Naive B cell (primary cell): ENCODE results near the gene GAST. TPM values are rescaled to one million over a fixed set of nuclear protein-coding genes. Genes with fewer than 3 reads are reported as not detected.
"Not testable (repeated sequence)": the region's sequence is repeated elsewhere in the genome, so short reads cannot be mapped to it uniquely, and the experiment has no call there.

Experiments used
- ATAC-seq, 2 donors: fragments of 150-1000 bp; cut with Tn5 transposase; 2 replicates each; pipeline ENCODE4 v1.10.0; 2021; ENCODE audit warnings: low read depth in 2 of 2, mild to moderate bottlenecking in 2 of 2, moderate library complexity in 2 of 2
- DNase-seq: peaks from one replicate; pipeline ENCODE4 v3.0.0; 2022
- H3K27ac Mint-ChIP-seq, 6 donors: one replicate each; pipeline ENCODE4 v1.8.0; 2020 to 2022; ENCODE audit warnings: mild to moderate bottlenecking in 6 of 6, mixed read lengths in 6 of 6, moderate library complexity in 5 of 6, inconsistent platforms in 2 of 6
- H3K27me3 Mint-ChIP-seq, 3 donors: one replicate each; pipeline ENCODE4 v1.8.0; 2021 to 2022; ENCODE audit warnings: mixed read lengths in 3 of 3, mild to moderate bottlenecking in 1 of 3
- H3K36me3 Mint-ChIP-seq, 2 donors: one replicate each; pipeline ENCODE4 v1.8.0; 2020 to 2022; ENCODE audit warnings: mixed read lengths in 2 of 2, inconsistent platforms in 1 of 2, mild to moderate bottlenecking in 1 of 2
- H3K4me1 Mint-ChIP-seq, 3 donors: one replicate each; pipeline ENCODE4 v1.8.0; 2020 to 2022; ENCODE audit warnings: mixed read lengths in 3 of 3, inconsistent platforms in 1 of 3, mild to moderate bottlenecking in 1 of 3, moderate library complexity in 1 of 3
- H3K4me3 Mint-ChIP-seq, 8 donors: one replicate each; pipeline ENCODE4 v1.8.0; 2020 to 2022; ENCODE audit warnings: mild to moderate bottlenecking in 8 of 8, mixed read lengths in 8 of 8, moderate library complexity in 8 of 8, inconsistent platforms in 2 of 8
- H3K9me3 Mint-ChIP-seq, 7 donors: one replicate each; pipeline ENCODE4 v1.8.0; 2020 to 2022; ENCODE audit warnings: mixed read lengths in 7 of 7, mild to moderate bottlenecking in 5 of 7, inconsistent platforms in 2 of 7, moderate library complexity in 1 of 7
- polyA plus RNA-seq, 6 donors: library from polyadenylated mRNA; unstranded; fragments of 300-500 nt; fragmentation: Illumina TruSeq; gene quantifications; one replicate each; pipeline ENCODE4 v1.2.3, GENCODE V29; 2021; ENCODE audit warnings: low read depth in 6 of 6

The GAST gene, protein sequence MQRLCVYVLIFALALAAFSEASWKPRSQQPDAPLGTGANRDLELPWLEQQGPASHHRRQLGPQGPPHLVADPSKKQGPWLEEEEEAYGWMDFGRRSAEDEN
- not detected for polyA plus RNA-seq

DNA sequence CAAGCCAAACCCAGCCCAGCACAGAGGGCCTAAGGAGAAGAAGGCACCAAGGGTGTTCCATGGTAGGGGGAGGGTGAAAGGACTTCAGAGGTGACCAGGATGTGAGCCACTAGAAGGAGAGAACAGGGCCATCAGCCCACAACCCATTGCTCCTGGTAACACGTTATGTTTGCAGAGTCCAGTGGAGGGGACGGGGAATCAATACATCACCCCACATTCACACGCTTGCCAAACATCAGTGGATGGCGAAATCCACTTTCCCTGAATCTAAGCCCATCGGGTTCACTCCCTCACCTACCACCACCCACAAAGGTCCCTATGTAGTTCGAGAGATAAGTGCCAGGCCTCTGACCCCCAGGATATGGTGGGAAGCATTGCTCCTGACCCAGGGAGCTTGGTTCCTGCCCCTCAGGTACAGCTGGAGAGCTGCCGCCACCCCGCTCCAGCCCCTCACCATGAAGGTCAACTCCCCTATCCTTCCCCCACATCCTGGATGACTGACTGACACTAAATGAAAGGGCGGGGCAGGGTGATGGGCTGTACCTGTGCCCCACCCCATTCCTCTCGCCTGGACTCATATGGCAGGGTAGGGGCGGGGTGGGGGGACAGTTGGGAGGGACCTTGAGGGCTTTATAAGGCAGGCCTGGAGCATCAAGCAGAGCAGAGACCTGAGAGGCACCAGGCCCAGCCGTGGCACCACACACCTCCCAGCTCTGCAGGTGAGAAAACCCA lies at the start of gene GAST:
TSS of gene GAST (plus strand) at position 663 of the 732 bp plus-strand sequence. CDS start 3,106 bp downstream, outside the sequence.
- Mint-ChIP-seq H3K27me3 (peaks cover 12 to 28% (median 18%) of the 10 kb centered on the region in 3 donors), H3K36me3 (no peaks in the 10 kb centered on the region), H3K4me1 (no peaks in the 10 kb centered on the region), H3K9me3 (peaks cover 0 to 3% (median 0%) of the 10 kb centered on the region in 7 donors), H3K4me3 (no peak within 1 kb of the TSS), H3K27ac (no peak within 1 kb of the TSS)
- ATAC-seq (no peak), DNase-seq (no peak)

GRCh38 chr17:41663451-41664171 lies 48.5 kb upstream of the GAST start:
- no peak for ATAC-seq

GRCh38 chr17:41664172-41664457 lies 48.0 kb upstream of the GAST start:
- no peaks in the 10 kb centered on the region for H3K36me3 Mint-ChIP-seq
- H3K4me3 Mint-ChIP-seq: peak overlapping the region in 2 of 8 donors; percentile 70 to 83
- H3K27ac Mint-ChIP-seq: peak overlapping the region in 3 of 6 donors; percentile 47 to 98 (median 82)
- DNase-seq (no peak), ATAC-seq (no peak)
- peaks cover 23 to 43% (median 41%) of the 10 kb centered on the region in 3 donors for H3K4me1 Mint-ChIP-seq
- no peaks in the 10 kb centered on the region for H3K9me3 Mint-ChIP-seq
- H3K27me3 Mint-ChIP-seq: peaks cover 0 to 11% (median 0%) of the 10 kb centered on the region in 3 donors

More at GRCh38 chr17:41663451-41664171, 48.5 kb upstream of the GAST start:
- H3K27ac Mint-ChIP-seq: peak overlapping the region; percentile 22 to 98 (median 82)
- H3K27me3 Mint-ChIP-seq: peaks cover 0 to 11% (median 0%) of the 10 kb centered on the region in 3 donors
- H3K4me1 Mint-ChIP-seq: peaks cover 23 to 41% (median 40%) of the 10 kb centered on the region in 3 donors
- no peaks in the 10 kb centered on the region for H3K36me3 Mint-ChIP-seq
- peak overlapping the region in 2 of 8 donors; percentile 4 to 70 for H3K4me3 Mint-ChIP-seq
- no peak for DNase-seq
- no peaks in the 10 kb centered on the region for H3K9me3 Mint-ChIP-seq

DNA sequence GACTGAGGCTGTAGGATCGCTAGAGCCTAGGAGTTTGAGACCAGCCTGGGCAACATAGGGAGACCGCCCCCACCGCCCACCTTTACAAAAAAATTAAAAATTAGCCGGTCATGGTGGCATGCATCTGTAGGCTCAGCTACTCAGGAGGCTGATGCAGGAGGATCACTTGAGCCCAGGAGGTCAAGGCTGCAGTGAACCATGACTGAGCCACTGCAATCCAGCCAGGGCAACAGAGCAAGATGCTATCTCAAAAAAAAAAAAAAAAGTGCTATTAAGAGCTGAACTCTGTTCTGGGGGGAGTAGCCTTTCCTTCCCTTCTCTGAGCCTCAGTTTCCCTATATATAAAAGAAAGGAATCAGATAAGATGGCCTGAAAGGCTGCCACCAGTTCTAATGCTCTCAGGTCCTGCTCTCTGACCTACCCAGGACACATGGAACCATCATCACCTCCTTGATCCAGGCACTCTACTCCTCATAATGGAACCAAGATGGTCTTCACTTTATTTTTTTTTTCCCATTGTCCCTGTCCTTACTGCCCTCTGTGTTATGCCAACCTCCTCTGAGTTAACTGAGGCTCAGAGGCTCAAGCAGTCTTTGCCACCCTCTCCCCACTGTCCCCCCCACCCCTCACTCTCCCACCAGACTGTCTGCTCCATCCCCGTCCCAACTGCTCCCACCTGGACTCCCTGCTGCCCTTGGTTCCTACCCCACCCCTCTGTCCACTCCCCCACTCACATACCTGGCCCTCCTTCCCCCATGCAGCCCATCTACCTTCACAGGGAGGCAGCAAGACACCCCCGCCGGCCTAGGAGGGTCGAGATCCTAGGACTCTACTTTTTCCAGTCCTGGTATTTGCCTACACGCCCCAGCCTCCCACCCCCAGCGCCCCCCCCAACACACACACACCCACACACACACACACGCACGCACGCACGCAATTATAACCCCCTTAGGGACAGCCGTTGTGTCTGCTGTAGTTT lies 47.3 kb upstream of the GAST start:
- peaks cover 0 to 9% (median 0%) of the 10 kb centered on the region in 3 donors for H3K27me3 Mint-ChIP-seq
- peak overlapping the region in 5 of 6 donors; percentile 26 to 100 (median 99) for H3K27ac Mint-ChIP-seq
- no peak for DNase-seq

DNA sequence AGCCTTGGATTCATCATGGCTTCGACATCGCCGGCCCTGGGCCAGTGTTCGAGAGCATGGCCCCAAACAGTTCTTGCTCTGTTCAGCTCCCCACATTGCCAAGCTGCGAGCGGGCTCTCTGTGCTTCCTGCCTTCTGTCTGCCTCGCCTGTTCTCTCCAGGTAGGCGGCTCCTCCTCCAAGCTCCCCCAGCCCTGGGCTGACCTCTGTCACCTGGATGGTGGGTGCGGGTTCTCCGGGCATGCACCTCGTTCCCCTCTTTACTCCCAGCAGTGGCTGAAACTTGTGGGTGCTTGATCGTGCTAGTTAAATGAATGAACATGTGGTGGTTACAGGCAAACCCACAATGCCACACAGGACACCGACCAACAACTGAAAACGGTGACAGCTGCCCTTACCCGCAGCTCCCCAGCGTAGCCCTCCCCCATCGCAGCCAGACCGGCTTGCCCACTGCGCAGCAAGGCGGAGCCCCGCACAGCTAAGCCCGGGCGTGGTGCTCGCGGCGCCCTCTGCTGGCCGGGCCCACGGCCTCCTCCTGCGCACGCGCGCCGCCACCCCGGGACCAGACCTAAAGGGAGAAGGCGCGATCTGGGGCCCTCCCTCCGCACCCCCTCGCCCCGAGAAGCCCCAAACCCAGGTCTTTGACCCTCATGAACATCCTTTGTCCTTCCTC lies 46.4 kb upstream of the GAST start:
- ATAC-seq (peak; percentile 71 to 72), DNase-seq (peak; percentile 94)
- Mint-ChIP-seq H3K27ac (peak overlapping the region; percentile 98 to 100 (median 100)), H3K4me1 (peaks cover 30 to 48% (median 47%) of the 10 kb centered on the region in 3 donors), H3K4me3 (peak overlapping the region; percentile 77 to 100 (median 95)), H3K9me3 (no peaks in the 10 kb centered on the region), H3K27me3 (peaks cover 0 to under 1% (median 0%) of the 10 kb centered on the region in 3 donors), H3K36me3 (no peaks in the 10 kb centered on the region)

More for the DNA sequence above, 47.3 kb upstream of the GAST start:
- H3K4me3 Mint-ChIP-seq: peak overlapping the region; percentile 77 to 100 (median 95)
- H3K9me3 Mint-ChIP-seq: no peaks in the 10 kb centered on the region
- no peaks in the 10 kb centered on the region for H3K36me3 Mint-ChIP-seq
- ATAC-seq: no peak
- H3K4me1 Mint-ChIP-seq: peaks cover 30 to 48% (median 44%) of the 10 kb centered on the region in 3 donors

DNA sequence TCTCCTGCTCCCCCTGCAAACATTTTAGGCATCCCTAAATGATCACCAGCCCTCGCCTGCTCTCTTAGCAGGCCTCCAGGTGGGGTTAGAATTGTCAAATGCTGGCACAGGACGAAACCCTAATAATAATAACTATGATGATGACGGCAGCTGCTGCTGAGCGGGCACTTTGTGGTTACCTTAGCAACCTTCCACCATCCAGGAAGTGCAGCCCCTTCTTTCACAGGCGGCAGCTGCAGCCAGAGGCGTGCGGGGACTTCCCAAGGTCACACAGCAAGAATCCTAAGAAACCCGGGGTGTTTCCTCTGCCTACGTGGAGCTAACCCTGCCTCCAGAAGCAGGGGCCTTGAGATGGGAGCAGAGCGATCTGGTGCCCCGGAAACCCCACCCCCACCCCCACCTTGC lies 45.9 kb upstream of the GAST start:
- DNase-seq (peak; percentile 88), ATAC-seq (peak; percentile 74 to 75)
- Mint-ChIP-seq H3K4me1 (peaks cover 30 to 48% (median 47%) of the 10 kb centered on the region in 3 donors), H3K36me3 (no peaks in the 10 kb centered on the region), H3K27ac (peak overlapping the region; percentile 98 to 100 (median 100)), H3K27me3 (no peaks in the 10 kb centered on the region), H3K9me3 (no peaks in the 10 kb centered on the region), H3K4me3 (peak overlapping the region; percentile 77 to 100 (median 95))

DNA sequence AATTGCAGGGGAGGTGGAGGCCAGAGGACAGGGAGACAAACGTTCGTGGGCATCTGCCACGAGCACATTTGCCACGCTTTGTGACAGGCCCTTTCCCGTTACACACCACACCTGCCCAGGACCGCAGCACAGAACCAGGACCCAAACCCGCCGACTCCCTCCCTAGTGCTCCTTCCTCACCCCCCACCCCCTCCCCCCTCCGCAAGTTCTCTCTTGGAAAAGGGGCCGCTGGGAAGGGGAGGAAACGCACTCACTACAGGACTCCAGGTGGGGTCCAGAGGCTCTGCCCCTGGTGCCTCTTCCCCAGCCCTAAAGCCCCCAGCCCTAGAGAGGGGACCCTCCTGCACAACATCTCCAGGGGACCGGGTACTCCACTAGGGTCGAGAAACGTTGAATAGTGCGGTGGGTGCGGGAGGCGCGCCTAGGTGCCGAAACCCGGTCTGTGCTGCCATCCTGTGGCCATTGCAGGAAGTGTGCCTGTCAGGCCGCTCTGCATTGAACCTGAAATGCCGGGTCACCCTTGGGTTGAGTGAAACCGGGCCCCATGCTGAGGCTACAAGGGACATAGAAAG lies 45.3 kb upstream of the GAST start:
- H3K27me3 Mint-ChIP-seq: no peaks in the 10 kb centered on the region
- peak overlapping the region; percentile 77 to 100 (median 95) for H3K4me3 Mint-ChIP-seq
- peak; percentile 45 to 49 for ATAC-seq
- H3K27ac Mint-ChIP-seq: peak overlapping the region; percentile 98 to 100 (median 100)
- no peaks in the 10 kb centered on the region for H3K36me3 Mint-ChIP-seq
- peak; percentile 83 for DNase-seq
- H3K4me1 Mint-ChIP-seq: peaks cover 30 to 48% (median 47%) of the 10 kb centered on the region in 3 donors
- H3K9me3 Mint-ChIP-seq: no peaks in the 10 kb centered on the region

- H3K27me3 Mint-ChIP-seq: no peaks in the 10 kb centered on the region
- DNase-seq: no peak
- no peaks in the 10 kb centered on the region for H3K36me3 Mint-ChIP-seq
- H3K9me3 Mint-ChIP-seq: no peaks in the 10 kb centered on the region
- H3K27ac Mint-ChIP-seq: peak overlapping the region; percentile 98 to 100 (median 100)
- peak overlapping the region; percentile 71 to 100 (median 94) for H3K4me3 Mint-ChIP-seq
- peaks cover 30 to 47% (median 46%) of the 10 kb centered on the region in 3 donors for H3K4me1 Mint-ChIP-seq
- ATAC-seq: no peak
Measured at GRCh38 chr17:41667280-41668041, 44.7 kb upstream of the GAST start.

- no peak for ATAC-seq
- no peak for DNase-seq
- Mint-ChIP-seq H3K9me3 (peaks cover 0 to 3% (median 0%) of the 10 kb centered on the region in 7 donors), H3K27me3 (no peaks in the 10 kb centered on the region), H3K4me1 (peaks cover 27 to 40% (median 36%) of the 10 kb centered on the region in 3 donors), H3K4me3 (no peak overlapping the region), H3K36me3 (peaks cover 0 to 4% of the 10 kb centered on the region in 2 donors), H3K27ac (peak overlapping the region in 1 of 6 donors; percentile 82)
Measured at GRCh38 chr17:41672153-41672552, 40.0 kb upstream of the GAST start.

DNA sequence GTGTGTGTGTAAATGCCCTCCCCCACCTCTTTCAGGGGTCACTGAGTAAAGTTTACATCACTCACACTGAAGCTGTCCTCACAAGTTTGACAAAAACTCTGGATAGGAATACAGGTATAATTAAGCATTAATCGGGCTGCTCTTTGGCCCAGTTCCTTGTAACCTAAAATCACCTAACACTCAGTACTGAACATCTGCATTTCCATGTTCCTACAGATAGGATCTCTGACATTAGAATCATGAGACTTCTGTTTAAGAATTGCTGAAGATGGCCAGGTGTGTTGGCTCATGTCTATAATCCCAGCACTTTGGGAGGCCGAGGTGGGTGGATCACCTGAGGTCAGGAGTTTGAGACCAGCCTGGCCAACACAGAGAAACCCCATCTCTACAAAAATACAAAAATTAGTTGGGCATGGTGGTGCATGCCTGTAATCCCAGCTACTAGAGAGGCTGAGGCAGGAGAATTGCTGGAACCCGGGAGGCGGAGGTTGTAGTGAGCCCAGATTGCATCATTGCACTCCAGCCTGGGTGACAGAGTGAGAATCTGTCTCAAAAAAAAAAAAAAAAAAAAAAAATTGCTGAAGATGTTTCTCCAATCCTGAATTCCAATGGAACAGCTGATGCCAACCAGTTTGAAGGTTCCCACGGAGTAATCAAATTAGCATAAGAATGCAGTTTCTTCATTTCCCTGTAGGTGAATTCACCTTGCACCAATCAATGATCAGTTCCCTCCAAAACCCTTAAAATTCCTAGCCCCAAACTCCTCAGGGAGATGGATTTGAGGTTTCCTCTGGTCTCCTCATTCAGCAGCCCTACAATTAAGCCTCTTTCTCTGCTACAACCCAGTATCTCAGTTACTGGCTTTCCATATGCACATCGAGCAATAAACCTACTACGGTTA lies 36.7 kb upstream of the GAST start:
- not testable (repeated sequence) for H3K9me3 Mint-ChIP-seq, DNase-seq, H3K36me3 Mint-ChIP-seq, ATAC-seq, H3K27me3 Mint-ChIP-seq
- Mint-ChIP-seq H3K4me3 (peak overlapping the region in 6 of 8 donors; percentile 57 to 93 (median 79)), H3K27ac (peak overlapping the region; percentile 84 to 99 (median 98)), H3K4me1 (peaks cover 36 to 50% (median 41%) of the 10 kb centered on the region in 3 donors)
